ENCODE measurements around the gene HOXB3.

GRCh38 chr17:48543107-48543853 lies 46.8 kb downstream of the HOXB3 start:
- TF ChIP-seq CTCF (IDR thresholded peaks at IDR 0.05), result 0 out of 2 replicates have a peak, but pooled peaks have one; percentile 7
- TF ChIP-seq FOXJ3 (CRISPR knock-in tag; IDR thresholded peaks at IDR 0.05), result no peak
- TF ChIP-seq EZH2phosphoT487 (IDR thresholded peaks at IDR 0.05; ENCODE audit: borderline replicate concordance, low read depth), result no peak; the same call in 1 of the 2 replicates
- TF ChIP-seq RFX5 (IDR thresholded peaks at IDR 0.05; ENCODE audit: low read length), result no peak
- TF ChIP-seq RAD21 (IDR thresholded peaks at IDR 0.05; ENCODE audit: low read length), result no peak
- TF ChIP-seq GABPA (IDR thresholded peaks at IDR 0.05; ENCODE audit: low read depth), result no peak
- TF ChIP-seq, protein P1, sequence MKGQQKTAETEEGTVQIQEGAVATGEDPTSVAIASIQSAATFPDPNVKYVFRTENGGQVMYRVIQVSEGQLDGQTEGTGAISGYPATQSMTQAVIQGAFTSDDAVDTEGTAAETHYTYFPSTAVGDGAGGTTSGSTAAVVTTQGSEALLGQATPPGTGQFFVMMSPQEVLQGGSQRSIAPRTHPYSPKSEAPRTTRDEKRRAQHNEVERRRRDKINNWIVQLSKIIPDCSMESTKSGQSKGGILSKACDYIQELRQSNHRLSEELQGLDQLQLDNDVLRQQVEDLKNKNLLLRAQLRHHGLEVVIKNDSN (IDR thresholded peaks at IDR 0.05; ENCODE audit: borderline replicate concordance, low read depth), result no peak
- no peak for TF ChIP-seq POLR2AphosphoS5 (IDR thresholded peaks at IDR 0.05; ENCODE audit: low read depth, low read length)
